Psoas muscle (tissue), 8 donors: ENCODE measurements around the gene TENT4A. TPM values are rescaled to one million over a fixed set of nuclear protein-coding genes. Genes with fewer than 3 reads are reported as not detected.

Source experiments
- ATAC-seq, 4 donors: fragments of 200-7000 bp; cut with Tn5 transposase; one replicate each; pipeline ENCODE4 v1.9.1; 2020; ENCODE audit warnings: moderate library complexity in 3 of 4, mild to moderate bottlenecking in 2 of 4
- DNase-seq, 2 donors: peaks; one replicate each; pipeline ENCODE4 v3.0.0-alpha.2; 2020
- H3K27ac ChIP-seq: fragments of 200-600 bp; one replicate; pipeline ENCODE4 v1.8.0; 2022
- H3K27me3 ChIP-seq, 3 donors: fragments of 200-600 bp in 1 of 3; one replicate each; pipeline versions ENCODE4 v1.6.1 to v1.8.0; 2013 to 2022; ENCODE audit warnings: low read length in 2 of 3, mild to moderate bottlenecking in 2 of 3, moderate library complexity in 1 of 3; ENCODE audit not compliant: insufficient read depth in 3 of 3
- H3K36me3 ChIP-seq, 2 donors: fragments of 200-600 bp in 1 of 2; one replicate each; pipeline versions ENCODE4 v1.6.1 to v1.8.0; 2013 to 2022; ENCODE audit warnings: low read depth in 1 of 2, mild to moderate bottlenecking in 1 of 2, moderate library complexity in 1 of 2; ENCODE audit not compliant: insufficient read depth in 1 of 2
- H3K4me1 ChIP-seq: fragments of 200-600 bp; one replicate; pipeline ENCODE4 v1.8.0; 2022
- H3K4me3 ChIP-seq: fragments of 200-600 bp; one replicate; pipeline ENCODE4 v1.8.0; 2022; ENCODE audit warnings: mild to moderate bottlenecking
- H3K9me3 ChIP-seq: fragments of 200-600 bp; one replicate; pipeline ENCODE4 v1.8.0; 2022
- WGBS, 3 donors: extraction: QIAGEN DNeasy Blood & Tissue Kit; methylation state at CpG; one replicate each; pipeline versions ENCODE4 v1.1.6 to v1.1.7; 2013; 5-methylcytosine and 5-hydroxymethylcytosine counted together
- intact Hi-C, 2 donors: fragments of 100-400 bp; cut with DNase I; formaldehyde crosslinking; loops; one replicate each; pipeline versions ENCODE4 v1.11.0 to v1.14.2; 2022
- polyA plus RNA-seq, 3 donors: library from polyadenylated mRNA; stranded (reverse); fragments of 200-250 nt; gene quantifications; one replicate each; pipeline ENCODE4 v1.2.3, GENCODE V29; 2013
- total RNA-seq, 4 donors: library from RNA; stranded (reverse); fragmentation: NEBNext Ultra II Directional in 2 of 4; extraction: Animal tissue kit (Norgen Biotek cat#: 25700) in 2 of 4; gene quantifications; one replicate each; pipeline versions ENCODE4 v1.2.1 to v1.2.4, GENCODE V29; 2021 to 2023
- TF ChIP-seq, protein P1 (sequence below): fragments of 200-600 bp; IDR thresholded peaks from one replicate; pipeline ENCODE4 v1.8.0; 2022; ENCODE audit warnings: antibody characterized with exemption
- donor health status: healthy with polysubstance abuse.
- donor health status: DM: no; HTN: no; CAD: no; lungs with moderate emphysema.
- donor health status: Bipolar disorder and iron deficiency.
- donor health status: healthy.
- donor health status: DM: yes; HTN: yes; CAD: no.
- donor health status: DM: no; HTN: no; CAD: no.
- donor health status: DM: no; HTN: no; CAD: no.
- donor health status: DM: yes; HTN: yes; CAD: no.

Gene TENT4A
- total and polyA plus RNA-seq, 7 donors: 5.0 to 19.2 (median 12.7) TPM

DNA sequence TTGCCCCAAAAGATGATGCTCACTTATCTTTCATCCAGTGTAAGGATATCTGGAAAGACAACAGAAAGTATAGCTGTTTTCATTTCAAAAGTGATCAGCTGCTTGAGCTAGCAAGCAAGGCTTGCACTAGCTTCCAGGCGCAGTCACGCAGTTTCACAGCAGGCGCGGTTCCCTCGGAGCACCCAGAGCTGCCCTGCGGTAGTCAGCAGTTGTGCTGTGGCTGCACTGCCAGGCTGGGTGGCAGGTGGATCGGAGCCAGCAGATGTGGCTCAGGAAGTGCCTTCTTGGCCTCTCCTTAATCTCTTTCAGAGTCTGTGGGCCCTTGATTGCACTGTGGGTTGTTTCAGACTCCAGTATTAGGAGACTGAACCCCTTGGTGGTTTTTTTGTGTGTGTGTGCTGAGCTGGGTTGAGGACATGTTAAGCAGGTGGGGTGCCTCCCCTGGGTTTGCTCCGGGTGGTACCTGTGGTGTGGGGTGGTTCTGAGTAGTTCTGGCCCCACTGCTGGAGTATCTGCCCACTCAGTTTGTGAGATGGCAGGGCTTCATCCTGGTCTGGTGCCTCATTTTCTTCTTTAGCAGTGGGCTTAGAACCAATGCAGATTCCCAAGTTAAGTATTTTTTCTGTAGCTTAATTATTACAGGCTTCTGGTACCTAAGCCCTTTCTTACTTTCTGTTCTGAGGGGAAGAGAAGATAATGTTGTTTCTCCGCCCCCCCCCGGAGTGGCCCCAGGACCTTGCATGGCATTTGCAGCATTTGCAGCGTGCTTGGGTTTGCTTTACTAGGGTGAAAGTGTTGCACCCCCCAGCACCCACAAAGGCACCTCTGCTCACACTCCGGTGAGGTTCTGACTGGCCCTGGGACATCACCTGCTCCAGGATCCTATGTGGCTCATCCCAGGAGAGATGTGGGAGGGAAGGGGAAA lies 16.4 kb downstream of the TENT4A start:
- Histone ChIP-seq H3K4me1 (peaks cover 88% of the 10 kb centered on the region), H3K36me3 (no peaks in the 10 kb centered on the region), H3K27me3 (no peaks in the 10 kb centered on the region), H3K9me3 (no peaks in the 10 kb centered on the region), H3K4me3 (no peak overlapping the region), H3K27ac (no peak overlapping the region)
- WGBS, 3 donors: 64 to 81% (median 66%) methylated on average over 12 of the region's 12 CpGs
- DNase-seq (peak; percentile 50 to 76), ATAC-seq (peak in 3 of 4 donors; percentile 19 to 56 (median 44))
- intact Hi-C loops: no loop called here
- TF ChIP-seq, protein P1, sequence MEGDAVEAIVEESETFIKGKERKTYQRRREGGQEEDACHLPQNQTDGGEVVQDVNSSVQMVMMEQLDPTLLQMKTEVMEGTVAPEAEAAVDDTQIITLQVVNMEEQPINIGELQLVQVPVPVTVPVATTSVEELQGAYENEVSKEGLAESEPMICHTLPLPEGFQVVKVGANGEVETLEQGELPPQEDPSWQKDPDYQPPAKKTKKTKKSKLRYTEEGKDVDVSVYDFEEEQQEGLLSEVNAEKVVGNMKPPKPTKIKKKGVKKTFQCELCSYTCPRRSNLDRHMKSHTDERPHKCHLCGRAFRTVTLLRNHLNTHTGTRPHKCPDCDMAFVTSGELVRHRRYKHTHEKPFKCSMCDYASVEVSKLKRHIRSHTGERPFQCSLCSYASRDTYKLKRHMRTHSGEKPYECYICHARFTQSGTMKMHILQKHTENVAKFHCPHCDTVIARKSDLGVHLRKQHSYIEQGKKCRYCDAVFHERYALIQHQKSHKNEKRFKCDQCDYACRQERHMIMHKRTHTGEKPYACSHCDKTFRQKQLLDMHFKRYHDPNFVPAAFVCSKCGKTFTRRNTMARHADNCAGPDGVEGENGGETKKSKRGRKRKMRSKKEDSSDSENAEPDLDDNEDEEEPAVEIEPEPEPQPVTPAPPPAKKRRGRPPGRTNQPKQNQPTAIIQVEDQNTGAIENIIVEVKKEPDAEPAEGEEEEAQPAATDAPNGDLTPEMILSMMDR: no peak

DNA sequence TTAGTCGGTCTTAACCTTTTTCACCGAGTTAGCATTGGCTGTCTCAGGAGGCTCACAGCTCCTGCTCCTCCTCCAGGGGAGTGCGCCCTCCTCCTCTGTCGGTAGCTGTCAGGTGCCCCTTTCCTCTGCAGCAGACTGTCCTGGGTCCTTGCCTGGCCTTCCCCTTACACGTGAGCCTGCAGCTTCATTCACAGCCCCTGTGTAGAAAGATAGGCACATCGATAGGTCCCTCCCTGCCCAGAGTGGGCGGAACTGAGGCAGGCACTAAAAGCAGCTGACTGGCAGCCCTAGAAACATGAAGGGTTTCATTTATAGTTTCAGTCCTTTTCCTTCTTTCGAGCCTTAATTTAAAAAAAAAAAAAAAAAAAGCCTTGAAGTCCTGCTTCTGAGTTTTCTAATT lies 17.2 kb downstream of the TENT4A start:
- H3K27me3 ChIP-seq: no peaks in the 10 kb centered on the region
- WGBS, 3 donors: 67 to 77% (median 75%) methylated on average over 8 of the region's 8 CpGs
- TF ChIP-seq, protein P1: no peak
- no peak overlapping the region for H3K4me3 ChIP-seq
- ATAC-seq (no peak), DNase-seq (no peak)
- H3K9me3 ChIP-seq: no peaks in the 10 kb centered on the region
- no peaks in the 10 kb centered on the region for H3K36me3 ChIP-seq
- no peak overlapping the region for H3K27ac ChIP-seq
- intact Hi-C loops: no loop called here
- H3K4me1 ChIP-seq: peaks cover 88% of the 10 kb centered on the region

DNA sequence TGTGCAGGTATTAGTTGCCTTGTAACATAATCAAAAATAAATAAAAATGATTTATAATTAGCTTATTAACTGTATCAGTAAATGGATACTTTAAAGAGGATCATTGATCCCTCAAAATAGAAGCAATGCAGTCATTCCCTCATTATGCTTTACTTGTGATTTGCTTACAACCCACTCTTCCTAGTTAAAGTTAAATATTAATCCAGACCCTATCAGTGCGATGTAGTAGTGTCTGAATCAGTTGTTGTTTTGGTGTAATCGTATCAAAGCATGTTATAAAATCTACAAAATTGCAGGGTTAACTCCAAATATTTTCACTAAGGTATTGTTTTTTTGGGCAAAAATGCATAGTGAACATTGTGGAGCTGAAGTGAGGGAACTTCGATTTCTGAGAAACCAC lies 17.6 kb downstream of the TENT4A start:
- DNase-seq (no peak), ATAC-seq (no peak)
- no peaks in the 10 kb centered on the region for H3K9me3 ChIP-seq
- no peak overlapping the region for H3K4me3 ChIP-seq
- TF ChIP-seq, protein P1: no peak
- 93 to 96% (median 95%) methylated on average over 3 of the region's 3 CpGs for WGBS, 3 donors
- no peaks in the 10 kb centered on the region for H3K36me3 ChIP-seq
- no peaks in the 10 kb centered on the region for H3K27me3 ChIP-seq
- peaks cover 92% of the 10 kb centered on the region for H3K4me1 ChIP-seq
- intact Hi-C loops: no loop called here
- no peak overlapping the region for H3K27ac ChIP-seq

DNA sequence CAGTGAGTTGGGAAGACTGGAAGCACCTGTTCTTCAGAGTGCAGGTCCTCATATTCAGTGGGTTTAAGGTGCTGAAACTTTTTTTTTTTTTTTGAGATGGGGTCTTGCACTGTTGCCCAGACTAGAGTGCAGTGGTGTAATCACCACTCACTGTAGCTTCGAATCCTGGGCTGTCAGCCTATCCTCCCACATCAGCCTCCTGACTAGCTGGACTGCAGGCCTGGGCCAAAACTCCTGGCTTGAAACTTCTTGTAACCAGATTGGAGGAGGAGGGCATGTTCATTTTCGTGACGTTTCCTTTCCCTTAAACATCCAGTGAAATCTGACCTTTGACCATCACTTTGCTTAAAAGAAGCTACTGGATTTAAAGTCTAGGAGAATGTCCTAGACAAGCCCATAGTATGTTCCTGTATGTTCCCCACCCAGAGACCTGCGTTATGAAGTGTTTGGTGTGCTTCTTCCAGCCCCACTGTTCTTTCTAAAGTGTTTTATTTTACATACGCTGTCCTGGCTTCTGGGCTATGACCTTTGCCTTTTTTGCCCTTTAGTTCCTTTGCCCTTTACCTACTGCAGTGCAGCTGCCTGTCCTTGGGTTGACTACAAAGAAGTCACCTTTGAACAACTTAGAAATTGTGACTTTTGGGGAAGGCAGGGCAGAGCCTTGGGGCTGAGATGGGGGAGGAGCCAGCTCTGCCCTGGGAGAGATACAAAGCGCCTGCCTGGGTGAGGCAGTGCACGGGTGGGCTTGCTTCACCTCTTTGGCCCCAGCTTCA lies 18.4 kb downstream of the TENT4A start:
- 50 to 63% (median 61%) methylated on average over 7 of the region's 7 CpGs for WGBS, 3 donors
- intact Hi-C loops: no loop called here

More for the DNA sequence above, 18.4 kb downstream of the TENT4A start:
- Histone ChIP-seq H3K4me1 (peaks cover 87% of the 10 kb centered on the region), H3K27me3 (no peaks in the 10 kb centered on the region), H3K4me3 (peak overlapping the region; percentile 9), H3K36me3 (no peaks in the 10 kb centered on the region), H3K9me3 (no peaks in the 10 kb centered on the region), H3K27ac (peak overlapping the region; percentile 71)
- DNase-seq: no peak
- TF ChIP-seq, protein P1: no peak
- ATAC-seq: no peak
